ENCODE results near the gene WNK2.

The WNK2 gene

GRCh38 chr9:93220627-93221026 lies 36.7 kb downstream of the WNK2 start:
- no peak for DNase-seq

GRCh38 chr9:93221044-93221443 lies 37.1 kb downstream of the WNK2 start:
- DNase-seq, result no peak

GRCh38 chr9:93222890-93223259 lies 38.9 kb downstream of the WNK2 start:
- DNase-seq, result no peak

- DNase-seq, result peak; percentile 14
These were observed 39.6 kb downstream of the WNK2 start for GRCh38 chr9:93223260-93224180.

GRCh38 chr9:93224591-93224990 lies 40.7 kb downstream of the WNK2 start:
- no peak for DNase-seq

GRCh38 chr9:93225417-93225816 lies 41.5 kb downstream of the WNK2 start:
- peak; percentile 10 for DNase-seq

GRCh38 chr9:93225892-93226291 lies 42.0 kb downstream of the WNK2 start:
- DNase-seq, result no peak

- DNase-seq, result no peak
These were observed 42.9 kb downstream of the WNK2 start for GRCh38 chr9:93226819-93227218.

GRCh38 chr9:93228030-93228429 lies 44.1 kb downstream of the WNK2 start:
- no peak for DNase-seq

- DNase-seq, result no peak
These were observed 44.5 kb downstream of the WNK2 start for GRCh38 chr9:93228453-93228852.

GRCh38 chr9:93229636-93230035 lies 45.7 kb downstream of the WNK2 start:
- no peak for DNase-seq

GRCh38 chr9:93230185-93230584 lies 46.2 kb downstream of the WNK2 start:
- DNase-seq, result no peak

GRCh38 chr9:93230601-93231000 lies 46.7 kb downstream of the WNK2 start:
- DNase-seq, result no peak

GRCh38 chr9:93231121-93231694 lies 47.3 kb downstream of the WNK2 start:
- peak; percentile 11 for DNase-seq

- DNase-seq, result no peak
These were observed 47.8 kb downstream of the WNK2 start for GRCh38 chr9:93231716-93232115.

- no peak for DNase-seq
These were observed 48.5 kb downstream of the WNK2 start for GRCh38 chr9:93232388-93232960.

GRCh38 chr9:93233033-93233432 lies 49.1 kb downstream of the WNK2 start:
- DNase-seq, result no peak

- no peak for DNase-seq
These were observed 50.7 kb downstream of the WNK2 start for GRCh38 chr9:93234600-93234999.

- DNase-seq, result no peak
These were observed 51.5 kb downstream of the WNK2 start for GRCh38 chr9:93235300-93235960.

GRCh38 chr9:93236541-93237206 lies 52.7 kb downstream of the WNK2 start:
- no peak for DNase-seq

GRCh38 chr9:93237540-93237939 lies 53.6 kb downstream of the WNK2 start:
- DNase-seq, result peak; percentile 56

GRCh38 chr9:93238953-93239925 lies 55.3 kb downstream of the WNK2 start:
- no peak for DNase-seq

Data from hematopoietic multipotent progenitor cell treated with erythropoietin and hydrocortisone succinate and interleukin-3 and kit ligand, for 6 days (in vitro differentiated cells).